ENCODE measurements around the gene CACNA1H. TPM values are rescaled to one million over a fixed set of nuclear protein-coding genes. Genes with fewer than 3 reads are reported as not detected.

The CACNA1H gene
- total and polyA plus RNA-seq, 11 donors: 1.6 to 14.6 (median 3.2) TPM

DNA sequence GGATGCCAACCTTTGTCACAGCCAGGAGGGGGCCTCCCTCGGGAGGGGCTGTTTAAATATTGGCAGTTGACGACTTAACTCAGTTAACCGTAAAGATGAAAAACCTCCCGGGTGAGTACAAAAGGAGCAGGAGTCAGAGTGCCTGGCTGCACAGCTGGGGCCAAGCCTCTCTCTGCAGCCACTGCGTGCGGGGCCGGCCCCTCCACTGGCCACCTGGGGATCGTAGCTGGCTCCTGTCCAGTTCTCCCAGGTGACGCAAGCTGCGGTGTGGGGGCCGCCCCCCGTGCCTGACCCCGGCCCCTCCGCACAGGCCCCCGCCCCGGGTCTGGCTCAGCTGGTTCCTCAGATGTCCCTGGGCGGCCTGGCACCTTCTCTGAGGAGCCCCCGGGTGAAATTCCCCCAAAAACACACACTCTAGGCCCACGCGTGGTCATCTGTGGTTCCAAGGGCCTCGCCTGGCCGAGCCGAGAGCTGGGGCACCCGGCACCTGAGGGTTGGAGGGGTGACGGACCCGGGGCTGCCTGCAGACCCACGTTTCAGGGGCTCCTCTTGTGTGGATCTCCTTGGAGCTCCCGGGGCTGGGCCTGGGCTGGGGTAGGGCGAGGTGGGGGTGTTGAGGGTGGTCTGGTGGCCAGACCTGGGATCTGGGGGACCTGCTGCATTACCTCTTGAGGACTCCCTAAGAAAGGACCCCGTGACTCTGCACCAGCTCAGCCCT, 7.4 kb upstream of the CACNA1H start:
- H3K27ac ChIP-seq: no peak overlapping the region
- no peak overlapping the region for H3K4me3 ChIP-seq
- no peaks in the 10 kb centered on the region for H3K4me1 ChIP-seq
- H3K36me3 ChIP-seq: no peaks in the 10 kb centered on the region
- ATAC-seq (no peak), DNase-seq (no peak)
- TF ChIP-seq POLR2A (IDR thresholded peaks at IDR 0.05) (no peak), CTCF (IDR thresholded peaks at IDR 0.05) (no peak)
- intact Hi-C loops (cut with DNase I): no loop called here
- peaks cover 0 to 24% (median 2%) of the 10 kb centered on the region in 9 donors for H3K27me3 ChIP-seq
- H3K9me3 ChIP-seq: peaks cover 0 to 4% (median 0%) of the 10 kb centered on the region in 12 donors
- WGBS, 4 donors: 66 to 70% (median 68%) methylated on average over 17 to 30 of the region's 30 CpGs

GRCh38 chr16:1146409-1146808, 6.5 kb upstream of the CACNA1H start:
- Histone ChIP-seq H3K36me3 (no peaks in the 10 kb centered on the region), H3K27ac (no peak overlapping the region), H3K9me3 (peaks cover 0 to 4% (median 0%) of the 10 kb centered on the region in 12 donors), H3K4me3 (no peak overlapping the region), H3K4me1 (no peaks in the 10 kb centered on the region), H3K27me3 (peaks cover 0 to 15% (median 0%) of the 10 kb centered on the region in 9 donors)
- 78 to 89% (median 84%) methylated on average over 8 to 16 of the region's 16 CpGs for WGBS, 4 donors
- DNase-seq (no peak), ATAC-seq (no peak)
- TF ChIP-seq POLR2A (IDR thresholded peaks at IDR 0.05) (no peak), CTCF (IDR thresholded peaks at IDR 0.05) (no peak)
- intact Hi-C loops (cut with DNase I): no loop called here

- TF ChIP-seq POLR2A (IDR thresholded peaks at IDR 0.05) (no peak), CTCF (IDR thresholded peaks at IDR 0.05) (no peak)
- H3K27me3 ChIP-seq: peaks cover 0 to 14% (median 4%) of the 10 kb centered on the region in 9 donors
- 92 to 95% (median 94%) methylated on average over 5 of the region's 5 CpGs for WGBS, 4 donors
Measured at GRCh38 chr16:1147027-1147426, 5.9 kb upstream of the CACNA1H start.

GRCh38 chr16:1149101-1149636, 3.7 kb upstream of the CACNA1H start:
- H3K27me3 ChIP-seq: peaks cover 2 to 21% (median 12%) of the 10 kb centered on the region in 9 donors

More at GRCh38 chr16:1147027-1147426, 5.9 kb upstream of the CACNA1H start:
- ATAC-seq (no peak), DNase-seq (no peak)
- peaks cover 0 to 4% (median 0%) of the 10 kb centered on the region in 12 donors for H3K9me3 ChIP-seq
- H3K4me3 ChIP-seq: no peak overlapping the region
- H3K4me1 ChIP-seq: peaks cover 0 to under 1% (median 0%) of the 10 kb centered on the region in 12 donors
- no peak overlapping the region for H3K27ac ChIP-seq
- intact Hi-C loops (cut with DNase I): no loop called here
- H3K36me3 ChIP-seq: no peaks in the 10 kb centered on the region

More at GRCh38 chr16:1149101-1149636, 3.7 kb upstream of the CACNA1H start:
- Histone ChIP-seq H3K4me3 (no peak overlapping the region), H3K36me3 (no peaks in the 10 kb centered on the region), H3K4me1 (peaks cover 0 to 18% (median 0%) of the 10 kb centered on the region in 12 donors), H3K27ac (no peak overlapping the region), H3K9me3 (peaks cover 0 to 4% (median 0%) of the 10 kb centered on the region in 12 donors)
- intact Hi-C loops (cut with DNase I): no loop called here
- no peak for TF ChIP-seq POLR2A (IDR thresholded peaks at IDR 0.05)
- no peak for TF ChIP-seq CTCF (IDR thresholded peaks at IDR 0.05)
- 79 to 83% (median 82%) methylated on average over 9 to 22 of the region's 22 CpGs for WGBS, 4 donors
- no peak for DNase-seq
- ATAC-seq: no peak

Data from heart left ventricle (tissue), 16 donors.